ENCODE measurements around the gene TMEM100. TPM values are rescaled to one million over a fixed set of nuclear protein-coding genes. Genes with fewer than 3 reads are reported as not detected.

The TMEM100 gene
- total and polyA plus RNA-seq, 2 experiments from 2014 or later, result 0.39 TPM; not detected in 1

DNA sequence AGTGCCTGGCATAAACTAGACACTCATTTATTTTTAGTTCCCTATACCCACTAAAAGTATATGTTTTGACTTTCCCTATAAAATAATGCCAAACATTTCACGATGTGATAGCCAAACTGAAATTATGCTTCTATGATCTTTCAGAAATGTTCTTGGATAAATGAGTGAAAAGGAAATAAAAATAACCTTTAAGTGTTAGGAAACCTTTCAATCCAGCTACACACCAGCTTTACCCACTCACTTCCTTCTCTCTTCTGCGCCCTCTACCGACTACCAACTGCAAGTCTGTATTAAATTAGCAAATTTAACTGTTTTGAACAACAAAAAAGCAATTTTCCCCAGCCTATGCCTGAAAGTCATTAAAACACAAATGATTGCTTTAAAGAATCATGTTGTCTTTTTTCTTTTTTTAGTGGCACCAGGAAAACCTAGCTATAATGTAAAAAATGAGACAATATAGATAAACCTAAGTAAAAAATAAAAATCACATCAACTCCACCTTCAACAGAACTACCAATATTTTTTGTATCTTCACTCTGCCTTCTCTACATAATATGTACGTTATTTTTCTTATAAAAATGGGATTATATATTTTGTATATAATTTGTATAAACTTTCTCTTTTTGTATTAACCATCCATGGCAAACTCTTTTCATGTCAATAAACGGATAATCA lies 13.2 kb upstream of the TMEM100 start:
- Histone ChIP-seq H3K27ac (no peak overlapping the region), H3K9me3 (ENCODE audit: low read depth) (no peaks in the 10 kb centered on the region), H3K36me3 (no peaks in the 10 kb centered on the region), H3K4me1 (ENCODE audit: low read depth) (peaks cover 31% of the 10 kb centered on the region), H3K27me3 (no peaks in the 10 kb centered on the region), H3K4me3 (no peak overlapping the region)
- TF ChIP-seq CTCF (IDR thresholded peaks at IDR 0.05; ENCODE audit: low read depth, low read length), result peak; percentile 82
- DNase-seq (ENCODE audit: low read depth in 1 of 2, low spot score in 1 of 2), result peak; percentile 66 to 75

- Histone ChIP-seq H3K9me3 (ENCODE audit: low read depth) (no peaks in the 10 kb centered on the region), H3K27ac (no peak overlapping the region), H3K4me3 (no peak overlapping the region), H3K36me3 (no peaks in the 10 kb centered on the region), H3K27me3 (no peaks in the 10 kb centered on the region), H3K4me1 (ENCODE audit: low read depth) (peaks cover 38% of the 10 kb centered on the region)
- peak; percentile 24 to 45 for DNase-seq (ENCODE audit: low read depth in 1 of 2, low spot score in 1 of 2)
- TF ChIP-seq CTCF (IDR thresholded peaks at IDR 0.05; ENCODE audit: low read depth, low read length), result no peak
These were observed 11.6 kb upstream of the TMEM100 start for GRCh38 chr17:55734128-55734781.

GRCh38 chr17:55731586-55732250 lies 9.1 kb upstream of the TMEM100 start:
- DNase-seq (ENCODE audit: low read depth in 1 of 2, low spot score in 1 of 2), result peak; percentile 32 to 71
- Histone ChIP-seq H3K4me1 (ENCODE audit: low read depth) (peaks cover 38% of the 10 kb centered on the region), H3K36me3 (no peaks in the 10 kb centered on the region), H3K9me3 (ENCODE audit: low read depth) (no peaks in the 10 kb centered on the region), H3K27ac (peak overlapping the region; percentile 44), H3K4me3 (no peak overlapping the region), H3K27me3 (no peaks in the 10 kb centered on the region)
- TF ChIP-seq CTCF (IDR thresholded peaks at IDR 0.05; ENCODE audit: low read depth, low read length), result no peak

DNA sequence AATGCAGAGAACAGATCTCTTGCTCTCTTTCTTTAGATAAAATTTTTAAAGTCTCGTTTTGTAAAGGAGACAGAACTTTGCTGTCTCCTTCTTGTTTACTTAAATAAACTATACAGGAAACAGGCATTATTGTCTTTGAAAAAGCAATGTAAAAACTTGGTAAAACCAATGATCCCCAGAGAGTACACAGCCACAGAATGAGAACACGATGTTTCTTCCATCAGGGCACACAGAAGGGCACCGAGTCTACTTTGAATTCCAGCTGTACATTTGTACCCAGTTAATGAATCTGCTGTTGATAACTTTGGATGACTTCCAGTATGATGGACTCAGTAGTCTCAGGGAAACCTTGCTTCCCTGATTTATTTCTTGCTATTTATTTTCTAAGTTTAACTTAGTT lies 8.1 kb upstream of the TMEM100 start:
- peaks cover 38% of the 10 kb centered on the region for H3K4me1 ChIP-seq (ENCODE audit: low read depth)
- no peaks in the 10 kb centered on the region for H3K36me3 ChIP-seq
- DNase-seq (ENCODE audit: low read depth in 1 of 2, low spot score in 1 of 2), result peak in 1 of 2 donors; percentile 21
- no peaks in the 10 kb centered on the region for H3K27me3 ChIP-seq
- no peak for TF ChIP-seq CTCF (IDR thresholded peaks at IDR 0.05; ENCODE audit: low read depth, low read length)
- H3K27ac ChIP-seq, result no peak overlapping the region
- H3K4me3 ChIP-seq, result no peak overlapping the region
- H3K9me3 ChIP-seq (ENCODE audit: low read depth), result no peaks in the 10 kb centered on the region

DNA sequence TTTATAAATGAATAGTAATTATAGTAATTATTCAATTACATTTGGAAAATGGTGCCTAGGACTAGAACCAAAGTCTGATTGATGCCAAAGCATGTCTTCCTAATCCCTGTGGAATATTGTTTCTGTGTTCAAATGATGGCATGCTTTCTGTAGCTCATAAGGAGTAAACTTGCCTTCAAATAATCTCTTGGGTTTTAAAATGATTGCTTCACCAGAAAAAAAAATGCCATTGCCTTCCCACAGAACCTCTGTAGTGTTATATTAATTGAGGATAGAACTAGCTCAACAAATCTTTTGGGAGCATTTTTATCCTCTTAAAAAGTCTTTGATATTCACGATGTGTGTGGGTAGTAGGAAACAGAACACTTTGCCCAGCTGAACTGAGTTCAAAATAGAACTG lies 7.7 kb upstream of the TMEM100 start:
- TF ChIP-seq CTCF (IDR thresholded peaks at IDR 0.05; ENCODE audit: low read depth, low read length), result no peak
- no peaks in the 10 kb centered on the region for H3K27me3 ChIP-seq

More for the DNA sequence above, 7.7 kb upstream of the TMEM100 start:
- Histone ChIP-seq H3K4me3 (no peak overlapping the region), H3K27ac (no peak overlapping the region), H3K9me3 (ENCODE audit: low read depth) (no peaks in the 10 kb centered on the region), H3K4me1 (ENCODE audit: low read depth) (peaks cover 38% of the 10 kb centered on the region), H3K36me3 (no peaks in the 10 kb centered on the region)
- peak in 1 of 2 donors; percentile 33 for DNase-seq (ENCODE audit: low read depth in 1 of 2, low spot score in 1 of 2)
